ENCODE measurements around the gene PPP1R1A.

DNA sequence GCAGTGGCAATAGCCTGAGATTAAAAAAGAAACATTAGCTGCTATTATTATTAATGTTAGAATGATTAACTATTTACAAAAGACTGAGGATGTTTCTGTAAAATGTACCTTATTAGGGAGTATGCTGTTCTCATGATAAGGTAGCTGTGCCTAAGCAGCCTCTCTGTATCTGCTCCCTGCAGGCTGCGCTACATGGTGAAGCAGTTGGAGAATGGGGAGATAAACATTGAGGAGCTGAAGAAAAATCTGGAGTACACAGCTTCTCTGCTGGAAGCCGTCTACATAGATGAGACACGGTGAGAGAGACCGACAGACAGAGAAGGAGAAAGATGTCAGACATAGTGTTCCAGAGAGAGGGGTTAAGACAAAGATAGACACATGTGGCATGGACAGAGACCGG lies 21.7 kb downstream of the PPP1R1A start:
- TF ChIP-seq POLR2A (IDR thresholded peaks at IDR 0.05; ENCODE audit: extremely low read depth, insufficient read length): no peak
- TF ChIP-seq, protein P1, sequence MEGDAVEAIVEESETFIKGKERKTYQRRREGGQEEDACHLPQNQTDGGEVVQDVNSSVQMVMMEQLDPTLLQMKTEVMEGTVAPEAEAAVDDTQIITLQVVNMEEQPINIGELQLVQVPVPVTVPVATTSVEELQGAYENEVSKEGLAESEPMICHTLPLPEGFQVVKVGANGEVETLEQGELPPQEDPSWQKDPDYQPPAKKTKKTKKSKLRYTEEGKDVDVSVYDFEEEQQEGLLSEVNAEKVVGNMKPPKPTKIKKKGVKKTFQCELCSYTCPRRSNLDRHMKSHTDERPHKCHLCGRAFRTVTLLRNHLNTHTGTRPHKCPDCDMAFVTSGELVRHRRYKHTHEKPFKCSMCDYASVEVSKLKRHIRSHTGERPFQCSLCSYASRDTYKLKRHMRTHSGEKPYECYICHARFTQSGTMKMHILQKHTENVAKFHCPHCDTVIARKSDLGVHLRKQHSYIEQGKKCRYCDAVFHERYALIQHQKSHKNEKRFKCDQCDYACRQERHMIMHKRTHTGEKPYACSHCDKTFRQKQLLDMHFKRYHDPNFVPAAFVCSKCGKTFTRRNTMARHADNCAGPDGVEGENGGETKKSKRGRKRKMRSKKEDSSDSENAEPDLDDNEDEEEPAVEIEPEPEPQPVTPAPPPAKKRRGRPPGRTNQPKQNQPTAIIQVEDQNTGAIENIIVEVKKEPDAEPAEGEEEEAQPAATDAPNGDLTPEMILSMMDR (IDR thresholded peaks at IDR 0.05; ENCODE audit: low read depth, low read length): no peak
- TF ChIP-seq MYC (IDR thresholded peaks at IDR 0.05; ENCODE audit: low read depth, low read length): no peak
